ENCODE data around the gene ME3. TPM values are rescaled to one million over a fixed set of nuclear protein-coding genes. Genes with fewer than 3 reads are reported as not detected.

The ME3 gene
- total RNA-seq, 1 donor from 2014 or later = 28.9 TPM

DNA sequence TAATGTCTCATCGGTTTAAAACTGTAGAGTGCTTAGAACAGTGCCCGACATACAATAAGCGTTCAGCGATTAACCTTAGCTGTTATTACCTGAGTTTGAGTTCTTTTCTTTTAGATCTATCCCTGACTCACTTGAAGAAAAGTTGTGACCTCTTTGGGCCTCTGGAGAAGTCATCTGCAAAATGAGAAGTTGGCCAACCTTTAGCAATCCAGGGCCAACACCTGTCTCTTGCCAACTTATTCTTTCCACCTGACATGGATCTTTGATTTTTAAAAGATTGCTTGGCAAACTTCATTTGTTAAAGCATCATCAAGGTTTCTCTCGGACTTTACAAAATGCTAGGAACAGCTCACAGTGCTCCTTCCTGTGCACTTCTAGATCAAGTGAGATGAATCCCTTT is 208.5 kb downstream of the ME3 start:
- ATAC-seq = no peak
- intact Hi-C loops (cut with DNase I) = no loop called here
- no peak for DNase-seq (ENCODE audit: missing footprints)

DNA sequence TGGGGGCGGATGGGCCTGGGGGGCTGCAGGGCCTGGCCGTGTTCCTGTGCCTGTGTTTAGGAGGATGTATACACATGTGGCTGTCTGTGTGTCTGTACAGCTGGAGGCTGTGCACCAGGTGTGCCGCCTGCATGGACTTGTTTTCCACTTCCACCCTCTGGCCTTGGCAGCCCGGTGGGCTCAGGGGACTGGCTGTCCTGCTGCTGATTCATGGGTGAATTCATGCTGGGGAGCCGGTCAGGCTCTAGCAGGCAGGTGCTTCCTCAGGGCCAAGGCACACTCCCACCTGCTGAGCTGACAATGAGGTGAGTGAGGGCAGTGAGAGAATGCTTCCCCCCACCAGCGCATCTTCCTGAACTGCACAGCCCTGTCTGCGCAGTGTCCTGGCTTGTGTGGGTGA is 209.3 kb downstream of the ME3 start:
- ATAC-seq (no peak), DNase-seq (ENCODE audit: missing footprints) (no peak)
- intact Hi-C loops (cut with DNase I) = no loop called here

DNA sequence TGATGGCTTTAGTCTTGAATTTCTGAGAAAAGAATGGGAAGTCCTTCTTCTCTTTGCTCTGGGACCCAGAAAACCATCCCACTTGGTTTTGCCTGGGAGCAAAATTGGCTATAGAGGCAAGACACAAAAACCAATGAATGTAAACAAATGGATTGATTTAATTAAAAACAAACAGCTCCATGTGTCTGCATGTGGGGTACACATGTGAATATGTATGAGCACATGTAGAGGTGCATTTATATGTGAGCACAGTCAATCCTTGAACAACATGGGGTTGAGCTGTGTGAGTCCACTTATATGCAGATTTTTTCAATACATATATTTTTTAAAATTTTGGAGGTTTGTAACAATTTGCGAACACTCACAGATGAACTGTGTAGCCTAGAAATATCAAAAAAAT is 210.5 kb downstream of the ME3 start:
- intact Hi-C loops (cut with DNase I) = no loop called here
- ATAC-seq = no peak
- DNase-seq (ENCODE audit: missing footprints) = no peak

DNA sequence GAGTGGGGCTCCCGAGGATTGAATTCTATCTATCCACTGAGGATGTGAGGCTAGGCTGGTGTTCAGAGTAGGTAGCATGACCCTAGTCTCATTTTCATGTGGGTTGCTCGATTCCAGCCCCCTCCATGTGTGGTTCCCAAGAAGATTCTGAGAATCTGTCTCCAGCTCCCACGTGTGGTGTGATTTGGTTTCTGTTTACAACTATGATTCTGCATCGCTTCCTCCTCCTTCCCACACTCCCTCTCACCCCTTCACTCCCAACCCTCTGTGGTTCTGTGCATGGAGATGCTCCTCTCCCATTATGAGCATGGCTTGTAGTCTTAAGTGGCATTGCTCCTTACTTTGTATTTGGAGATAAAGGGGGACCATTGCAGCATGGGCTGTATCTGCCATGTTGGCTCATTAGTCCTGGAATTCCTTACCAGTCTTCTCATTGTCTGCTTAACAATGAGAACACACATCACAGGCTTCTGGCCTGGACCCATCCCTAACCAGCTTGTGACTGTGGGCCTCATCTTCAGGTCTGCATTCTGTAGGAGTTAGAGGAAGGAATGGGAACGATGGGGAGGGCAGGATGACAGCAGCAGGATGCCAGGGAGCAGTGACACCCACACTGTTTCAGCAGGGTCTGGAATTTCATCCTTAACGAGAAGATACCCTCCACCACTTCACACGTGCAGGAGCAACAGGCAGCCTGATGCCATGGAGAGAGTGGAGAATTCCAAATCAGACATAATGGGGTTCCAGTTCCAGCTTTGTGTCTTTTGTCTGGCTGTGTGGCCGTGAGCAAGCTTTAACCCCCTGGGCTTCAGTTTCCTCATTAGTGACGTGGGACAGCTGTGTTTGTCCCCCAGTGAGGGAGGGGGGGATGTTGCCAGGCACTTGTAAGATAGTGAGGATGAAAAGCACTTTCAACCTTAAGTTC is 211.7 kb downstream of the ME3 start:
- ATAC-seq (no peak), DNase-seq (ENCODE audit: missing footprints) (no peak)
- intact Hi-C loops (cut with DNase I) = no loop called here

DNA sequence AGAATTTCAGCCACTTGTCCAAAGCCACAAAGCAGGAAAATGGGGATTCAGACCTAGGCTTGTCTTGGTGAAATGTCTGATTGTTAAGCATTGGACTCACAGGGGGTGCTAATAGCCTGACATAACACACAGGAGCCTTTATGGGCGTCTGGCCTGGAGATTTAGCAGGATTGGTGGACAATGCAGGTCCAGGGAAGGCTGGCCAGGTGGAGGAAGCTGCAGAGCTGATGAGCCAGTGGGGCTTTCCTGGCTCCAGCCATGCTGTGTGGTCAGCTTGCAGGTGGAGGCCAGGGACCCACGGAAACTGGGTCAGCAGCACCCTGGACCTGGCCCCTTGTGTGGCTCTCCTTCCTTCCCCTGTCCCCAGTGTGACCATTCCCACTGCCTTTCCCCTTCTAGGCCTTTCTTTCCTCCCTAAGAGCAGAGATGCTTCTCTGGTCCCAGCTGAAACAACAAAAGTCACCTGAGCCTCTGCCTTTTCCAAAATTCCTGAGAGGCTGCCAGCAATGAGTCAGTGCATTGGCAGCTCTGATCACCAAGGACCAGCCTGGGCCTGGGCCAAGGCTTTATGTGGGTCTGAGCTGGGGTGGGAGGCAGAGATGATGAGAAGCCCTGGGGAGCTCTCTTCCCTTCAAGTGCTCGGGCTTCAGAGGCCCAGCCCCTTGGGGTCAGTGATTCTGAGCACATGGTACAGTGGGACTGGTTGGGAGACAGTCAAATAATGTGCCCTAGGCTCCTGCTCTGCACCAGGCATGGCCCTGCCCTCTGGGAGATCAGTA is 212.5 kb downstream of the ME3 start:
- DNase-seq (ENCODE audit: missing footprints) = peak; percentile 77
- intact Hi-C loops (cut with DNase I) = loop anchor here (5.0 kb wide), 1 partner anchor 342 kb away; the partner anchor contains the start of gene PRSS23
- ATAC-seq = peak; percentile 30

DNA sequence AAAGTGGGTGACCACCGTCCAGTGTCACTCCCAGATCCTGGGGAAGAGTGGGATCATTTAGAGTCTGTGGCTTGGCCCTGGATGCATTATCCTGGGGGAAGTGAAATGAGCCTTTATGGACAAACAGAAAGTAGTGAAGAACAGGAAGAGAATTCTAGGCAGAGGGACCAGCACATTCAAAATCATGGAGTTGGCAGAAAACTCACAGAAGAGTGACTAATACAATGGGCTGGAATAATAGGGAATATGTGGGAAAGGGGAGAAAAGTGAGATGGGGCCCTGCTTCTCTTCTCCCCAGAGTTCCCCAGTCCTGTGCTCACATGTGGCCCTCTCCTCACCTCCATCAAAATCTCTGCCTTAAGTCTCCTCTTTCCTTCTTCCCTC is 213.4 kb downstream of the ME3 start:
- intact Hi-C loops (cut with DNase I) = loop anchor here (5.0 kb wide), 1 partner anchor 343 kb away; the partner anchor contains the start of gene PRSS23
- ATAC-seq (no peak), DNase-seq (ENCODE audit: missing footprints) (no peak)

DNA sequence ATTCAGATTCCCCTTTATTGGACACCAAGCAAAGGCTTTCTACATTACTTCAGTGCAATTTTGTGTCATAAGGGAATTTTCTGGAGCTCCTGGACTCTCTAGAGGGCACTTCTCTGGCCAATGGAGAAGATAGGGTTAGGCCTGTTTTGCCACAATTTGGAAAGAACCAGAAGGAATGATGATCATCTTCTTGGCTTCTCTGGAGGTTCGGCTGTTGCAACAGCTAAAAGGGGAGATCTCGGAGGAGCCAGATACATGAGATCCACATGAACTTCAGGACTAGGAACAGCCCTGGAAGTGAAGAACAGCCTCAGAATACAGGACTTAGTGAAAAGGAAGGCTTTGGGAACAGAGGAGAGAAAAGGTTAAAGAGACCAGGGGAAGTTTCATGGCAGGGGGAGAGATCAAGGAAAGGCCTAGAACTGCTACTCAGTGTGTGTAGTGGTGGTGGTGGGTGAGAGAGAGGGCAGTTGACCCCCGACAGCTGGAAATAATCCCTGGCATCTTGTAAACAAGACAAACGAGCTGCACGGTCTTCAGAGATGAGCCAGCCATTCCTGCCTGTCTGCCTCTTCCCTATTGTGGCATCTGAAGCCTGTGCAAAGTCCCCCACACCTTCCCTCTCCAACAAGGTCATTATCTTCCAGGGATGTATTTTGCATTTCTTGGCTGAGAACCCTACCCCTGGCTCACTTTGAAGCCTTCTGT is 214.0 kb downstream of the ME3 start:
- DNase-seq (ENCODE audit: missing footprints) = no peak
- intact Hi-C loops (cut with DNase I) = loop anchor here (5.0 kb wide), 1 partner anchor 344 kb away; the partner anchor contains the start of gene PRSS23
- ATAC-seq = peak; percentile 64

DNA sequence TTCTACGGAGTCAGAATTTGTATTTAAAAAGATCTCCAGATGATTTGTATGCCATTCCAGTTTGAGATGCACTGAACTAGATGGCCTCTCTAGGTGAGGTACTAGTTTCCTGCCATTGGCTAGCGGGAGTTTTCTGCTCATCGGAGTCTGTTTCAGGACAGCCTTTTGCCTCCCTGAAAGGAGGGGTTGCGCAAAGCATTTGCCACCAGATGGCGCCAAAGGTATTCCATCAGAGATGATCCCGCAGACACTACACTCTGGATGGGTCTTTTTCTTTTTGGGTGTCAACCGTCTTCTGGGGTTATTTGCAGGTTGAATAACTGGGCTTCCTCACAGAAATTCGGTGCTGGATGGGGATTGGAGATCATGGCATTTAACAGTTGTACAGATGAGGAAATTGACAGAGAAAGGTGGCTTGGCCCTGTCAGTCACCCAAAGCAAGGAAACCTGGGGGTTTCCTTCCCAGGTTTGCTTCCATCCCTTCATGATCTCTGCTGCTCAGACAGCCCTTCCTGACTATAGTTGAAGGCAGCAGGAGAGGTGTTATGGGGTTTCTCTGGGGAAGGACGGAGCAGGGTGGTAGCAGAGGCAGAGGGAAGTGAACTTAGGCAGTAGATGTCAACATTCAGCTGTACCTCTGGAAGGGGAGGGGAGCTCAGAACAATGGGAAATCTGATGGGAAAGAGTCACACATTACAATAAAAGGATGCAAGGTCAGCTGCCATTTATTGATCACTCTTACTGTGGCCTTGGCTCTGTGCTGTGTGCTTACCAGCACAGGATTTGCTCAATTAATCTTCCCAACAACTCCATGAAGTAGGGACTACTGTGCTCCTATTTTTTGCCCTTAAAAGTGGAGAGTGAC is 216.1 kb downstream of the ME3 start:
- intact Hi-C loops (cut with DNase I) = loop anchor here (1.0 to 5.0 kb wide), 3 partner anchors 152 to 362 kb away; partner anchors contain the start of gene PRSS23
- ATAC-seq (peak; percentile 82), DNase-seq (ENCODE audit: missing footprints) (peak; percentile 78)

DNA sequence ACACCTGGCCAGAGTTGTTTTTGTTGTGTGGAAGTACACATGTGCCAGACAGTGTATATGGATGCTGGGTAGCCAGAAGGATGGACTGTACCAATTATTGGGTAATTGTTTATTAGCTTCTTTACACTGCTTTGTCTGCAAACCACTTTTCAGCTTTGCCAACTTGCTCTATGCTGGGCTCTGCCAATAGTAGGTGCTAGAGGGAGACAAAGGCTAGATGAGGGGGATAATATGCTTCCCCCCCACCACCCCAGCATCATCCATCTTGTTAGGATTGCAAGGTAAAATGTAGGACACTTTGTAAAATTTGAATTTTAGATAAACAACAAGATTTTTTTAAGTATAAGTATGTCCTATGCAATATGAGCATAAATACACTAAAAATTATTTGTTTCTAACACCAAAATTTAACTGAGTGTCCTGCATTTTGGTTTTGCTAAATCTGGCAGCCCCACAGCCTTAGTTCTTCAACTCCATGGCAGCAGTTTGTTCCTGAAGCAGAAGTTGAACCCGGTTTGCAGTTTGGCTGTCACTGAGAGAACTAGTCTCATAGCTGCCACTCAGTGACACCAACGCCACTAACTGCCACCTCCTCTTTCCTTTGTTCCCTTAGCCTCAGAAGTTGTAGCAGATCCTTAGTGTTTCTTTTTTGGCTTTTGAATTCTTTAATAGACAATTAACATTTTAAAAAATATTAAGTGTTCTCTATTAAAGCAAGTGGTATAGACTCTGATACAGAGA is 219.0 kb downstream of the ME3 start:
- intact Hi-C loops (cut with DNase I) = no loop called here
- DNase-seq (ENCODE audit: missing footprints) (no peak), ATAC-seq (no peak)

DNA sequence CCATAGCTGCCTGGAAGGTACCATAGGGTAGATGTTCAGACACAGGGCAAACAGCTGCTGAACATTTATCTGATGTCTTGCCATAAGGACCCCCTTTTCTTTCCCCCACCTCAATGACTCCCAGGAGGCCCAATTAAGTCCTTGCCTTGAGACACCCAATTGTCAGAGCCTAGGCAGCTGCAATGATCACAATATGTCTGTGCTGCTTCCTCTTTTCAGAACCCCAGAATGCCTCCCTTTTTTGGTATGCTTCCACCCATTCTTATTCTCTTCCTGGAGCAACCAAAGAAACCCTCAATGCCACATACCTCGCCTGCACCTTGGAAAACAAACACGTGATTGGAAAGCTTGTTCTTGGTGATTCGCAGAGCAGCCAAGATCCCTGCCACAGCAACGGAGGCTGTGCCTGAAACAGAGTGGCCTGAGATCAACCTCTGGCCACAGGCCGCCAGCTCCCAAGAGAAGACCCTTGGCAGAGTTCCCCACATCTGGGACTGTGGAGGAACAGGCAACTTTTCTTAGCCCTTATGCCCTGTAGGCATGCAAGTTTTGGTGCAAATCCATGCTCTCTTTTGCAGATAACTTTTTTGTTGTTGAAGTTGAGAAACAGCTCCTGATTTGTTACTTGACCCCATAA is 222.3 kb downstream of the ME3 start:
- ATAC-seq (no peak), DNase-seq (ENCODE audit: missing footprints) (no peak)
- intact Hi-C loops (cut with DNase I) = no loop called here

DNA sequence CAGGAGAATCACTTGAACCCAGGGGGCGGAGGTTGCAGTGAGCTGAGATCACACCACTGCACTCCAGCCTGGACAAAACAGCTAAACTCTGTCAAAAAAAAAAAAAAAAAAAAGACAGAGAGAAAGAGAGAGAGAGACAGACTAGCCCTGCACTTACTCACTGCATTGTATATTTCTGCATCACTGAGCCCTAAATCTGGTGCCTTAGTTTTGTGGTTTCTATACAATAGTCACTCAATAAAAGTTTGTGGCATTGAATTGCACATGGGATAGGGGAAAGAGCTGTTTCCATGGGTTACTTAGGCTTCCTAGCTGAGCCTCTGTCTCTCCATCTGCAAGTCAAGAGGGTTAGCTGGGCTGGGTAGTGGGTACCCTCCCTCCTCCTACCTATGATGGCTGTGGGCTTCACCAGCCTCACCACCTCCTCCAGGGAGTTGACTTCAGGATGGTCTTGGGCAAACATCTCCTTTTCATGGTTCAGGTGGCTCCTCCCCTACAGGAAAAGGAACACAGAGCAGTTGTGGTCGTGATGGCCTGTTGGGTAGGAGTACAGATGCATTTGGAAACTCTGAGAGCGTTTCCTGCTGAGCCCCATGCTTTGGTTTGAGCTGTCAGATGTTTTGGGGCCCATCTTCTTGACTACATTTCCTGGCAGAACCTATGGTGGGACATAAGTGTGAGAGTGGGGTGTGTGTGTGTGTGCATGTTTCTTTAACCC is 224.5 kb downstream of the ME3 start:
- intact Hi-C loops (cut with DNase I) = no loop called here
- no peak for DNase-seq (ENCODE audit: missing footprints)
- ATAC-seq = no peak

DNA sequence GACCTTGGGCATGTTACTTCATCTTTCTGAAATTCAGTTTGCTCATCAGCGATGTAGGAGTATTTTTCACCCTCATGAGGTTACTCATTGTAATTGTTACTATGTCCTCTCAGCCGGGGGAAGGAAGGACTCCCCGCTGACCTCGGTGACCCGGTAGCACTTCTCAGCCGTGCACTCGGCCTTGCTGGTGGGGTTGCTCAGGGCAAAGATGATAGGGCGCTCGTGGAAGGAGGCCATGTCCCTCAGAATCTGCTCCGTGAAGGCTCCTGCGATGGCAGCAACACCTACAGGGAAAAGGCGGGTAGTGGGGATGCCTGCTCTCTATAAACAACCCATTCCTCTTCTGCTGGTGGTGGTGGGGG is 225.5 kb downstream of the ME3 start:
- intact Hi-C loops (cut with DNase I) = no loop called here
- ATAC-seq (no peak), DNase-seq (ENCODE audit: missing footprints) (no peak)

DNA sequence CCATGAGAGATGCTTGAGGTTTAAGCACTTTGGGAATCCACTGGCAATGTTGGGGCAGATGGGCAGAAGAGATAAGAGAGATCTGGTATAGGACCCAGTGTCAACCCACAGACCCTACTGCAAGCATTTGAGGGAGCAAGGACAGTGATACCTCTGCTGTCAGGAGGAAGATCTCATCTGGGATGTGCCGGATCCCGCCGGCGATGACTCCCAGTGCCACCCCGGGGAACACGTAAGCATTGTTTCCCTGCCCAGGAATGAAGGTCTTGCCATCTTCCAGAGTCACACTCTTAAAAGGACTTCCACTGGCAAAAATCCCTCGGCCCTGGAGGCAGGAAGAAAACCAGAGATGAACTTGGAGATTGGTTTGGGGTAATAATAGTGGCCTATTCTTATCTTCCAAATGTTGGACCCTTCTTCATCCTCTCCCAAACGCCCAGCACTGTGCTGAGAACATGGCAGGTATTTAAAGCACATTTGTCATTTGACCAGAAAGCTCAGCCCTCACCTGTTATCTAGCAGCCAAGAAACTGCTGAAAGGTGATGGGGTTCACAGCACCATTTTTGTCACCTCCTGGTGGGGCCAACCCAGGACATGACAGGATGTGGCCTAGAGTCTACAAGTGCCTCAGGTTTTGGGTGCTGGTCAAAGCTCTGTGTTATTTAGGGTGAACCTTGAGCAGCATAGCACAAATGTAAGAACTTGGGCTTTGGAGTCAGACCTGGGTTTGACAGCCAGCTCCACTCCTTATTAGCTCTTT is 226.1 kb downstream of the ME3 start:
- ATAC-seq (no peak), DNase-seq (ENCODE audit: missing footprints) (no peak)
- intact Hi-C loops (cut with DNase I) = no loop called here

DNA sequence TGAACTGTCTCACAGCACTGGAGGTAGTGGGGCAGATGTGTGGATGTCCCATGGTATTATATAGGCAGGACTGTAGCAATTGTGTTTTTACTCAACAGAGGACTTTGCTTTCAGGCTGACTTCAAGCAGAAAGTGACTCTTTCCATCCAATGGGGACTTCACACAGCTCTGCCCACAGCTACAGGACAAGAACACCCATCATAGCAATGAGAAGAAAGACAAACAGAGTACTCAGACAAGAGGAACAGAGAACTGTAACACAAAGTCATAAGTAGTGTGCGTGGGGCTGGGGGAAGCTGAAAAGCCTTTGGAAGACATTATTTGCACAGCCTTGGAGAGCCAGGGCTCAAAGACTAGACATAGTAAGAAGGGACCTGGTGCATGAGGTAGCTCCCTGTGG is 227.4 kb downstream of the ME3 start:
- intact Hi-C loops (cut with DNase I) = no loop called here
- DNase-seq (ENCODE audit: missing footprints) (no peak), ATAC-seq (no peak)

DNA sequence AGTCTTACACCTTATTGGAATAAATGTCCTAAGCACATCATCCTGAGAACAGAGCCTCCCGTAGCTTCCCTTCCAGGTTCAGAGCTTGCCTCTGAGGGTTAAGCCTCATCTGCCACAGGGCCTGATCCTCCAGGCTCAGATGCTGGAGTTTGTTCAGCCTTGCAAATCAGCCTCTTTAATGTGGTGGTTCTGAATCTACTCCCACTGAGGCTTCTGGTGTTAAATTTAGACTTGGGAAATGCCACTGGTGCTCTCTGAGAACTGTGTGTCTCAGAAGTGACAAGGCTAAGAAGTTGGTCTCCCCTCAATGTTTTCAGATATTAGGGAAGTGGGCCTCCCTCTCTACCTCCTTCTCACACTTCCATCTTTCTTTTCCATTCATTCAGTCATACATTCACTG is 229.0 kb downstream of the ME3 start:
- intact Hi-C loops (cut with DNase I) = no loop called here
- DNase-seq (ENCODE audit: missing footprints) = no peak
- ATAC-seq = no peak

DNA sequence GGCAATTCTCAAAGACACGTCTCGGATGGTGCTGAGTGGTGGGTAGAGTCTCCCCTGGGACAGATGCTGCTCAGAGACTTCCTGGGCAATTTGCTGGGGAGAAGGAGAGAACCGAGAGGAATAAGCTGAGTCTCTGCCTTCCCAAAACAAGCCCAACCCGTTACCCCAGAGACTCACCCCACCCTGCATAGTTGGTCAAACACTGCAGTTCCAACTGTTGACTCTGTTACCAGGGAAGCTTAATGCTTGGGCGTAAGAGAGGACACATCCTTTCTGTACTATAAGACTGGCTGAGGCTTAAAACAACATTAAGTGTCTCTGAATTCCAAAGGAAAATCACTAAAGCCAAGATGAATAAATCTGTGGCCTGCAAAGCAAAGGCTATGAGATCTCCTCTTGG is 229.6 kb downstream of the ME3 start:
- ATAC-seq = no peak
- intact Hi-C loops (cut with DNase I) = no loop called here
- no peak for DNase-seq (ENCODE audit: missing footprints)
